ENCODE results near the gene SFXN4.

SFXN4 gene

DNA sequence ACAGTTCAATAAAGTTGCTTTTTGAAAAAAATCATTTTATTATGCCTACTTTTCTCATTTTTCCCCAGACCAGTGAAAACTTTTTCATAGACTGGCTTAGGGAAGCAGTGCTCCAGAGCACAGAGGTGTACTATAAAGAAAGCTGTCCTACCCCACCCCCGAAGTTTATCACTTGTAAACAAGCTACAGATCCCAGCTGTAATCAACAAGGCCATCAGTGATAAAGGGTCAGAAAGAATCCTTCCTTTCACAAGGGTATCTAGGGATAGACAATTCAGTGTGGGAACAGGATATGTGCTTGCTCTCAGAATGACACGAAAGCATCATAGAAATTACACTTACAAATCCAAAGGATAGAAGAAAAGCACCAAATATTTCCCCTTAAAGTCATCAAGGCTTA lies 8.6 kb upstream of the SFXN4 start:
- H3K27ac ChIP-seq (ENCODE audit: low read depth, low read length), result no peak overlapping the region
- no peaks in the 10 kb centered on the region for H3K9me3 ChIP-seq (ENCODE audit: control insufficient read depth, insufficient read depth, low read length)
- H3F3A ChIP-seq (ENCODE audit: control insufficient read depth, insufficient read depth), result peaks cover 15% of the 10 kb centered on the region
- H3K4me1 ChIP-seq (ENCODE audit: control insufficient read depth, low read length), result peaks cover 40% of the 10 kb centered on the region
- H3K4me3 ChIP-seq (ENCODE audit: low read length), result no peak overlapping the region
- TF ChIP-seq EZH2phosphoT487 (IDR thresholded peaks at IDR 0.05; ENCODE audit: borderline replicate concordance, low read length), result no peak
- TF ChIP-seq, protein P1, sequence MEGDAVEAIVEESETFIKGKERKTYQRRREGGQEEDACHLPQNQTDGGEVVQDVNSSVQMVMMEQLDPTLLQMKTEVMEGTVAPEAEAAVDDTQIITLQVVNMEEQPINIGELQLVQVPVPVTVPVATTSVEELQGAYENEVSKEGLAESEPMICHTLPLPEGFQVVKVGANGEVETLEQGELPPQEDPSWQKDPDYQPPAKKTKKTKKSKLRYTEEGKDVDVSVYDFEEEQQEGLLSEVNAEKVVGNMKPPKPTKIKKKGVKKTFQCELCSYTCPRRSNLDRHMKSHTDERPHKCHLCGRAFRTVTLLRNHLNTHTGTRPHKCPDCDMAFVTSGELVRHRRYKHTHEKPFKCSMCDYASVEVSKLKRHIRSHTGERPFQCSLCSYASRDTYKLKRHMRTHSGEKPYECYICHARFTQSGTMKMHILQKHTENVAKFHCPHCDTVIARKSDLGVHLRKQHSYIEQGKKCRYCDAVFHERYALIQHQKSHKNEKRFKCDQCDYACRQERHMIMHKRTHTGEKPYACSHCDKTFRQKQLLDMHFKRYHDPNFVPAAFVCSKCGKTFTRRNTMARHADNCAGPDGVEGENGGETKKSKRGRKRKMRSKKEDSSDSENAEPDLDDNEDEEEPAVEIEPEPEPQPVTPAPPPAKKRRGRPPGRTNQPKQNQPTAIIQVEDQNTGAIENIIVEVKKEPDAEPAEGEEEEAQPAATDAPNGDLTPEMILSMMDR (IDR thresholded peaks at IDR 0.05; ENCODE audit: low read depth, low read length, poor library complexity, severe bottlenecking), result no peak
- H3K4me2 ChIP-seq (ENCODE audit: low read length), result no peak overlapping the region
- H4K20me1 ChIP-seq (ENCODE audit: control insufficient read depth, insufficient read depth, low read depth, low read length), result peaks cover 7% of the 10 kb centered on the region; the same call in 1 of the 2 replicates
- H3K79me2 ChIP-seq (ENCODE audit: control insufficient read depth, low read length), result peaks cover 63% of the 10 kb centered on the region
- no peaks in the 10 kb centered on the region for H3K27me3 ChIP-seq (ENCODE audit: control insufficient read depth, low read length)
- no peaks in the 10 kb centered on the region for H3K9me2 ChIP-seq (replicated peaks; ENCODE audit: control insufficient read depth, low read length)
- peaks cover 79% of the 10 kb centered on the region for H3K36me3 ChIP-seq (ENCODE audit: control insufficient read depth, low read length)

- peaks cover 28% of the 10 kb centered on the region for H3F3A ChIP-seq (ENCODE audit: control insufficient read depth, insufficient read depth)
- no peak overlapping the region for H3K27ac ChIP-seq (ENCODE audit: low read depth, low read length)
- peak overlapping the region; percentile 83; the same call in 1 of the 2 replicates for H3K4me2 ChIP-seq (ENCODE audit: low read length)
- H3K79me2 ChIP-seq (ENCODE audit: control insufficient read depth, low read length), result peaks cover 40% of the 10 kb centered on the region
- peaks cover 78% of the 10 kb centered on the region for H3K36me3 ChIP-seq (ENCODE audit: control insufficient read depth, low read length)
- no peaks in the 10 kb centered on the region for H4K20me1 ChIP-seq (ENCODE audit: control insufficient read depth, insufficient read depth, low read depth, low read length)
- no peak for TF ChIP-seq EZH2phosphoT487 (IDR thresholded peaks at IDR 0.05; ENCODE audit: borderline replicate concordance, low read length)
- TF ChIP-seq, protein P1 (IDR thresholded peaks at IDR 0.05; ENCODE audit: low read depth, low read length, poor library complexity, severe bottlenecking), result no peak
- H3K27me3 ChIP-seq (ENCODE audit: control insufficient read depth, low read length), result no peaks in the 10 kb centered on the region
- H3K9me3 ChIP-seq (ENCODE audit: control insufficient read depth, insufficient read depth, low read length), result no peaks in the 10 kb centered on the region
- peaks cover 52% of the 10 kb centered on the region for H3K4me1 ChIP-seq (ENCODE audit: control insufficient read depth, low read length)
- no peak overlapping the region for H3K4me3 ChIP-seq (ENCODE audit: low read length)
- H3K9me2 ChIP-seq (replicated peaks; ENCODE audit: control insufficient read depth, low read length), result no peaks in the 10 kb centered on the region
These were observed 1.5 kb upstream of the SFXN4 start for GRCh38 chr10:119167041-119167440.

DNA sequence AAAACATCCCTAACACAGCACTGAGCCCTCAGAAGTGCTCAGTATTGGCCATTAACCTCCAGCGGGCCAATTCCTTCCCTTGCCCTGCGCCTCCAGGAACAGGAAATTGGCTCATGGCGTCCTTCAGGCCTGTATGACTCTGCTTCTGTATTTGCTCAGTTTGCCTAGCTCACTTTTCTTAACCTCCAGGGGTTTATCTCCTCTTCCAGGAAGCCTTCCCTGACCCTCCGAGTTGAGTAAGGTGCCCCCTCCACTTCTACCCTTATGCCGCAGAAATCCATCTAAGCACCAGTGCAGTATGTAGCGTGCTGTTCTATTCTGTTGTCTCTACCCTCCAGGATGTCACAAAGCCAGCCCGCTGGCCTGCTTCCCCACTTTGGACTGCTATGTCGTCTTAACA lies 1.1 kb upstream of the SFXN4 start:
- Histone ChIP-seq H3K9me3 (ENCODE audit: control insufficient read depth, insufficient read depth, low read length) (no peaks in the 10 kb centered on the region), H3K4me1 (ENCODE audit: control insufficient read depth, low read length) (peaks cover 52% of the 10 kb centered on the region), H3K36me3 (ENCODE audit: control insufficient read depth, low read length) (peaks cover 79% of the 10 kb centered on the region), H3K4me2 (ENCODE audit: low read length) (peak overlapping the region; percentile 83), H3K9me2 (replicated peaks; ENCODE audit: control insufficient read depth, low read length) (no peaks in the 10 kb centered on the region), H3K4me3 (ENCODE audit: low read length) (peak overlapping the region; percentile 97), H3K79me2 (ENCODE audit: control insufficient read depth, low read length) (peaks cover 38% of the 10 kb centered on the region), H3K27me3 (ENCODE audit: control insufficient read depth, low read length) (no peaks in the 10 kb centered on the region), H4K20me1 (ENCODE audit: control insufficient read depth, insufficient read depth, low read depth, low read length) (no peaks in the 10 kb centered on the region), H3K27ac (ENCODE audit: low read depth, low read length) (no peak overlapping the region), H3F3A (ENCODE audit: control insufficient read depth, insufficient read depth) (peaks cover 28% of the 10 kb centered on the region)
- no peak for TF ChIP-seq EZH2phosphoT487 (IDR thresholded peaks at IDR 0.05; ENCODE audit: borderline replicate concordance, low read length)
- TF ChIP-seq, protein P1 (IDR thresholded peaks at IDR 0.05; ENCODE audit: low read depth, low read length, poor library complexity, severe bottlenecking), result no peak

All from DOHH2 (cell line).